Astrocyte of the cerebellum (primary cell): Measurements from ENCODE around the gene KLHDC10.
"Not testable (repeated sequence)": the region's sequence is repeated elsewhere in the genome, so short reads cannot be mapped to it uniquely, and the experiment has no call there.

ENCODE experiments used
- DNase-seq: peaks from one replicate; pipeline ENCODE4 v3.0.0-alpha.2; 2011; ENCODE audit warnings: low read depth
- H3K4me3 ChIP-seq: 2 replicates; pipeline ENCODE4 v1.5.1; 2011; ENCODE audit warnings: mild to moderate bottlenecking, low read depth, low read length, moderate library complexity
- CTCF ChIP-seq: IDR thresholded peaks from 2 replicates; pipeline ENCODE4 v1.5.1; 2012; ENCODE audit warnings: low read length, low read depth, moderate library complexity, mild to moderate bottlenecking; ENCODE audit errors: missing control alignments
- in situ Hi-C: cut with HindIII; loops from 2 replicates; pipeline ENCODE4 v1.10.0; 2017; ENCODE audit warnings: low sequenced_read_pairs

KLHDC10 gene

GRCh38 chr7:130178251-130178650 is 107.9 kb downstream of the KLHDC10 start:
- in situ Hi-C loops = no loop called here
- no peak for TF ChIP-seq CTCF

GRCh38 chr7:130179631-130180030 is 109.3 kb downstream of the KLHDC10 start:
- no peak for DNase-seq
- TF ChIP-seq CTCF = no peak
- in situ Hi-C loops = no loop called here

More at GRCh38 chr7:130178251-130178650, 107.9 kb downstream of the KLHDC10 start:
- no peak overlapping the region for H3K4me3 ChIP-seq
- no peak for DNase-seq

GRCh38 chr7:130180571-130181262 is 110.4 kb downstream of the KLHDC10 start:
- in situ Hi-C loops = no loop called here
- DNase-seq = peak; percentile 9
- H3K4me3 ChIP-seq = no peak overlapping the region
- no peak for TF ChIP-seq CTCF

More at GRCh38 chr7:130179631-130180030, 109.3 kb downstream of the KLHDC10 start:
- H3K4me3 ChIP-seq = no peak overlapping the region

DNA sequence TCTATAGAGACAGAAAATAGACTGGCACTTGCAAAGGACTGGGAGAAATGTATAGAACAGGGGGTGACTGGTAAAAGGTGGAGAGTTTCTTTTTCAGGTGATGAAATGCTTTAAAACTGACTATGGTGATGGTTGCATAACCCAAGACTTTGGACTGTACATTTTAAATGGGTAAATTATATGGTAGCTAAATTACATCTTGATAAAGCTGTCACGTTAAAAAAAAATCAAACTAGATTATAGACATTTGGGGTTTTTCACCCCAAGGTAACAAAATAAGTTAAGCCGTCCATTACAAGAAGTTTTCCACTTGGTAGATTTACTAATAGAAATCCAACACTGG is 110.9 kb downstream of the KLHDC10 start:
- DNase-seq = no peak
- in situ Hi-C loops = no loop called here
- no peak for TF ChIP-seq CTCF
- no peak overlapping the region for H3K4me3 ChIP-seq

GRCh38 chr7:130182990-130183389 is 112.7 kb downstream of the KLHDC10 start:
- in situ Hi-C loops = no loop called here
- no peak for TF ChIP-seq CTCF
- DNase-seq = no peak
- no peak overlapping the region for H3K4me3 ChIP-seq

GRCh38 chr7:130184349-130184748 is 114.0 kb downstream of the KLHDC10 start:
- DNase-seq, H3K4me3 ChIP-seq, in situ Hi-C loops: not testable (repeated sequence)
